H1 (cell line): ENCODE data around the gene SLC6A18. TPM values are rescaled to one million over a fixed set of nuclear protein-coding genes. Genes with fewer than 3 reads are reported as not detected.

Source experiments
- CTCF ChIA-PET: fragments of 300-600 bp; sonication (Branson Sonifier 250); formaldehyde crosslinking; loops from one replicate; lab custom pipeline; 2021; ENCODE audit not compliant: partially characterized antibody; lab: Charles Lee
- POLR2A ChIA-PET: fragments of 300-600 bp; sonication (Branson Sonifier 250); formaldehyde crosslinking; loops from one replicate; lab custom pipeline; 2021; ENCODE audit warnings: inconsistent platforms; ENCODE audit not compliant: partially characterized antibody; lab: Charles Lee
- DNase-seq, 2 experiments: peaks; one replicate each; pipeline versions ENCODE4 v3.0.0 to v3.0.0-alpha.2; 2010 to 2022; ENCODE audit warnings: low spot score in 2 of 2, low read depth in 1 of 2, mixed read lengths in 1 of 2
- FAIRE-seq: peaks from 2 replicates; lab custom pipeline; 2011; peaks lifted over from hg19 to GRCh38; lab: Jason Lieb, UNC
- H2AFZ ChIP-seq: 2 replicates; pipeline ENCODE4 v1.8.1; 2012; ENCODE audit warnings: low read length, inconsistent platforms
- H2AK5ac ChIP-seq: 2 replicates; pipeline ENCODE4 v1.6.1; 2013; ENCODE audit warnings: low read depth, low read length
- H2BK120ac ChIP-seq: replicated peaks from 2 replicates; pipeline ENCODE3; 2013; ENCODE audit warnings: low read depth, low read length, inconsistent platforms
- H2BK12ac ChIP-seq: 2 replicates; pipeline ENCODE4 v1.6.1; 2013; ENCODE audit warnings: low read depth, low read length
- H2BK15ac ChIP-seq: 2 replicates; pipeline ENCODE4 v1.6.1; 2013; ENCODE audit warnings: low read length
- H2BK20ac ChIP-seq: 2 replicates; pipeline ENCODE4 v1.6.1; 2013; ENCODE audit warnings: low read length
- H2BK5ac ChIP-seq: 2 replicates; pipeline ENCODE4 v1.6.1; 2013; ENCODE audit warnings: low read depth, low read length
- H3K14ac ChIP-seq: 2 replicates; pipeline ENCODE4 v1.6.1; 2013; ENCODE audit warnings: inconsistent platforms; ENCODE audit not compliant: insufficient read length
- H3K18ac ChIP-seq: 2 replicates; pipeline ENCODE4 v1.6.1; 2013; ENCODE audit warnings: low read length; ENCODE audit errors: extremely low read depth
- H3K23ac ChIP-seq: 2 replicates; pipeline ENCODE4 v1.6.1; 2013; ENCODE audit warnings: inconsistent platforms; ENCODE audit not compliant: insufficient read length
- H3K23me2 ChIP-seq: 2 replicates; pipeline ENCODE4 v1.6.1; 2013; ENCODE audit warnings: low read depth, low read length
- H3K27ac ChIP-seq: 2 replicates; pipeline ENCODE4 v1.6.1; 2011; ENCODE audit warnings: low read depth, low read length, inconsistent platforms
- H3K27me3 ChIP-seq, 4 experiments: replicated peaks in 1 of 4; 1 replicate in 1 of 4; 2 replicates in 3 of 4; pipeline versions ENCODE4 v1.6.1 to v1.8.1; 2011 to 2013; ENCODE audit warnings: low read length in 3 of 4, mild to moderate bottlenecking in 3 of 4, inconsistent platforms in 2 of 4, mixed read lengths in 2 of 4, moderate library complexity in 1 of 4; ENCODE audit not compliant: control insufficient read depth in 3 of 4, insufficient read depth in 3 of 4; ENCODE audit errors: extremely low read depth in 1 of 4
- H3K36me3 ChIP-seq, 4 experiments: 2 replicates each; pipeline versions ENCODE4 v1.6.1 to v1.8.1; 2011 to 2013; ENCODE audit warnings: mild to moderate bottlenecking in 4 of 4, low read length in 3 of 4, moderate library complexity in 2 of 4, control low read depth in 1 of 4, inconsistent platforms in 1 of 4; ENCODE audit not compliant: insufficient read depth in 4 of 4, control insufficient read depth in 2 of 4
- H3K4ac ChIP-seq: replicated peaks from 2 replicates; pipeline ENCODE3; 2013; ENCODE audit warnings: low read length, low read depth, mixed read lengths, inconsistent platforms; ENCODE audit not compliant: insufficient read length
- H3K4me1 ChIP-seq, 4 experiments: replicated peaks in 1 of 4; 1 replicate in 1 of 4; 2 replicates in 3 of 4; pipeline versions ENCODE4 v1.6.1 to v1.8.1; 2011 to 2013; ENCODE audit warnings: low read length in 3 of 4, inconsistent platforms in 2 of 4, mixed read lengths in 1 of 4; ENCODE audit not compliant: insufficient read depth in 4 of 4, control insufficient read depth in 3 of 4
- H3K4me2 ChIP-seq, 2 experiments: 2 replicates each; pipeline versions ENCODE4 v1.6.1 to v1.8.1; 2011 to 2013; ENCODE audit warnings: low read depth in 2 of 2, low read length in 2 of 2, control low read depth in 1 of 2, inconsistent platforms in 1 of 2, mild to moderate bottlenecking in 1 of 2; ENCODE audit not compliant: insufficient read depth in 1 of 2
- H3K4me3 ChIP-seq, 4 experiments: fragments of 200-600, 300-600 bp in 1 of 4; sonication (generic), shearing (Covaris generic), sonication (Bioruptor Twin) in 1 of 4; 2 replicates each; pipeline versions ENCODE4 v1.5.1 to v1.8.1; 2011 to 2016; ENCODE audit warnings: low read length in 4 of 4, low read depth in 3 of 4, control low read depth in 2 of 4, inconsistent platforms in 2 of 4, mild to moderate bottlenecking in 2 of 4, mixed read lengths in 1 of 4, moderate library complexity in 1 of 4; ENCODE audit not compliant: insufficient read depth in 2 of 4; ENCODE audit errors: extremely low read depth in 1 of 4
- H3K56ac ChIP-seq: replicated peaks from 2 replicates; pipeline ENCODE3; 2013; ENCODE audit warnings: low read depth, mild to moderate bottlenecking, mixed read lengths, low read length, inconsistent platforms; ENCODE audit not compliant: insufficient read length
- H3K79me1 ChIP-seq: 2 replicates; pipeline ENCODE4 v1.6.1; 2013; ENCODE audit warnings: low read depth, low read length, control low read depth
- H3K79me2 ChIP-seq, 2 experiments: 2 replicates each; pipeline versions ENCODE4 v1.6.1 to v1.8.1; 2012 to 2013; ENCODE audit warnings: low read length in 2 of 2, mild to moderate bottlenecking in 2 of 2, inconsistent platforms in 1 of 2; ENCODE audit not compliant: insufficient read depth in 2 of 2, control insufficient read depth in 1 of 2
- H3K9ac ChIP-seq, 4 experiments: replicated peaks in 1 of 4; 1 replicate in 1 of 4; 2 replicates in 3 of 4; pipeline versions ENCODE4 v1.6.1 to v1.8.1; 2011 to 2013; ENCODE audit warnings: low read depth in 3 of 4, low read length in 3 of 4, control low read depth in 2 of 4, mild to moderate bottlenecking in 2 of 4, moderate library complexity in 2 of 4, inconsistent platforms in 1 of 4; ENCODE audit errors: extremely low read depth in 1 of 4
- H3K9me3 ChIP-seq, 2 experiments: 2 replicates each; pipeline versions ENCODE4 v1.6.1 to v1.8.1; 2012 to 2013; ENCODE audit warnings: mild to moderate bottlenecking in 2 of 2, moderate library complexity in 2 of 2, control low read depth in 1 of 2, inconsistent platforms in 1 of 2, low read depth in 1 of 2, low read length in 1 of 2, mixed read lengths in 1 of 2; ENCODE audit not compliant: insufficient read depth in 2 of 2
- H4K20me1 ChIP-seq, 2 experiments: replicated peaks in 1 of 2; 2 replicates each; pipeline versions ENCODE3 to v1.8.1; 2011 to 2013; ENCODE audit warnings: inconsistent platforms in 2 of 2, low read length in 2 of 2, mild to moderate bottlenecking in 1 of 2; ENCODE audit not compliant: insufficient read depth in 2 of 2, control insufficient read depth in 1 of 2
- H4K5ac ChIP-seq: 2 replicates; pipeline ENCODE4 v1.6.1; 2013; ENCODE audit warnings: low read length, low read depth, mixed read lengths, inconsistent platforms; ENCODE audit not compliant: insufficient read length
- H4K8ac ChIP-seq: 2 replicates; pipeline ENCODE4 v1.8.0; 2013; ENCODE audit warnings: mild to moderate bottlenecking, moderate library complexity, low read length, inconsistent platforms; ENCODE audit not compliant: insufficient read depth; ENCODE audit errors: extremely low read depth
- H4K91ac ChIP-seq: replicated peaks from 2 replicates; pipeline ENCODE3; 2013; ENCODE audit warnings: low read length, mixed read lengths, inconsistent platforms; ENCODE audit not compliant: insufficient read length
- ATF3 ChIP-seq: IDR thresholded peaks from 2 replicates; pipeline ENCODE4 v1.6.1; 2011; ENCODE audit warnings: low read depth, mild to moderate bottlenecking, low read length; ENCODE audit not compliant: insufficient read depth
- EP300 ChIP-seq, 2 experiments: IDR thresholded peaks; 1 replicate in 1 of 2; 2 replicates in 1 of 2; pipeline ENCODE4 v1.6.1; 2011 to 2012; ENCODE audit warnings: low read depth in 2 of 2, low read length in 2 of 2, mild to moderate bottlenecking in 2 of 2, borderline replicate concordance in 1 of 2, inconsistent platforms in 1 of 2, moderate library complexity in 1 of 2
- GABPA ChIP-seq: IDR thresholded peaks from 2 replicates; pipeline ENCODE4 v1.6.1; 2011; ENCODE audit warnings: mild to moderate bottlenecking, low read length, moderate library complexity, borderline replicate concordance; ENCODE audit not compliant: insufficient read depth
- ZNF274 ChIP-seq: IDR thresholded peaks from 2 replicates; pipeline ENCODE4 v1.7.0; 2012; ENCODE audit warnings: low read length, borderline replicate concordance; ENCODE audit errors: extremely low read depth
- WGBS, 2 experiments: shearing (Covaris generic) in 1 of 2; methylation state at CpG; one replicate each; pipeline versions ENCODE4 v1.1.6 to v1.1.7; 2013 to 2015; ENCODE audit warnings: low lambda C conversion rate in 2 of 2, mixed read lengths in 2 of 2, inconsistent platforms in 1 of 2, low coverage in 1 of 2, missing lambda C conversion rate in 1 of 2; ENCODE audit not compliant: insufficient replicate concordance in 2 of 2, insufficient coverage in 1 of 2, insufficient read length in 1 of 2; ENCODE audit errors: extremely low coverage in 1 of 2, missing lambda C conversion rate in 1 of 2; 5-methylcytosine and 5-hydroxymethylcytosine counted together
- polyA plus RNA-seq, 7 experiments: library from polyadenylated mRNA; depleted of rRNA in 3 of 7; stranded (reverse) in 5 of 7; unstranded in 2 of 7; fragments of >200 nt in 5 of 7; fragments of 200-250 nt in 2 of 7; gene quantifications; 1 replicate in 5 of 7; 2 replicates in 1 of 7; 4 replicates in 1 of 7; pipeline versions ENCODE4 v1.2.1 to v1.2.3, GENCODE V29; 2011 to 2013; ENCODE audit warnings: missing spikeins in 2 of 7, mixed read lengths in 2 of 7
- total RNA-seq: library from RNA; stranded (reverse); fragmentation: NEBNext Ultra II Directional; extraction: Animal tissue kit (Norgen Biotek cat#: 25700); gene quantifications from 2 replicates; pipeline ENCODE4 v1.2.1, GENCODE V29; 2021

The SLC6A18 gene
- total and polyA plus RNA-seq, 2 of the 8 experiments (the other 6 are each of a cell fraction or from before 2014, with no cell fraction given): not detected

GRCh38 chr5:1229822-1230221, 4.6 kb downstream of the SLC6A18 start:
- Histone ChIP-seq H2BK120ac (no peak overlapping the region), H3K79me2 (no peaks in the 10 kb centered on the region), H4K5ac (no peak overlapping the region), H3K23ac (no peak overlapping the region), H3K4ac (no peak overlapping the region), H3K9ac (no peak overlapping the region), H2BK20ac (no peak overlapping the region), H4K8ac (no peak overlapping the region), H3K27me3 (no peaks in the 10 kb centered on the region; a peak in 1 of 7 replicates), H2AK5ac (no peak overlapping the region), H3K18ac (peak overlapping the region; percentile 19), H3K9me3 (peaks cover 0 to under 1% of the 10 kb centered on the region in 2 experiments; a peak in 1 of 4 replicates), H3K56ac (no peak overlapping the region), H3K23me2 (no peaks in the 10 kb centered on the region), H2AFZ (no peak overlapping the region), H3K79me1 (no peaks in the 10 kb centered on the region), H4K20me1 (peaks cover 0 to 2% of the 10 kb centered on the region in 2 experiments), H3K4me1 (peaks cover 0 to 5% (median 1%) of the 10 kb centered on the region in 4 experiments; a peak in 3 of 7 replicates), H2BK5ac (no peak overlapping the region), H2BK12ac (no peak overlapping the region), H3K14ac (no peak overlapping the region), H3K4me3 (no peak overlapping the region), H2BK15ac (no peak overlapping the region), H4K91ac (no peak overlapping the region), H3K36me3 (no peaks in the 10 kb centered on the region), H3K27ac (no peak overlapping the region), H3K4me2 (no peak overlapping the region)
- FAIRE-seq: no peak
- ChIA-PET CTCF (interaction anchor here (0.7 to 1.8 kb wide), 5 partner anchors 10 to 55 kb away, joined by 4 to 8 read pairs (median 5); no protein-coding TSS in a partner anchor), POLR2A (interaction anchor here (0.6 to 1.3 kb wide), 2 partner anchors 56 to 196 kb away, joined by 3 read pairs; no protein-coding TSS in a partner anchor)
- no peak for DNase-seq
- no CpG with 5 or more reads among the region's 7 CpGs for WGBS, 2 experiments
- TF ChIP-seq GABPA (no peak), ZNF274 (no peak), EP300 (IDR thresholded peaks at IDR 0.05; ENCODE audit: borderline replicate concordance in 1 of 2, low read depth in 2 of 2, low read length in 2 of 2) (no peak), ATF3 (no peak)
